Esophagus muscularis mucosa (tissue), 3 donors: ENCODE data around the gene PSMD10.

Source experiments
- POLR2A ChIP-seq: fragments of 450-650 bp; IDR thresholded peaks from one replicate; pipeline ENCODE4 v1.6.1; 2017; ENCODE audit warnings: antibody characterized with exemption, moderate library complexity, mild to moderate bottlenecking, low read depth
- TF ChIP-seq, protein P1 (sequence below), 3 experiments: fragments of 200-600 bp in 2 of 3; fragments of 450-650 bp in 1 of 3; sonication (generic) in 2 of 3; IDR thresholded peaks; one replicate each; pipeline ENCODE4 v1.5.1; 2017 to 2019; ENCODE audit warnings: antibody characterized with exemption in 3 of 3, mild to moderate bottlenecking in 2 of 3, moderate library complexity in 1 of 3

DNA sequence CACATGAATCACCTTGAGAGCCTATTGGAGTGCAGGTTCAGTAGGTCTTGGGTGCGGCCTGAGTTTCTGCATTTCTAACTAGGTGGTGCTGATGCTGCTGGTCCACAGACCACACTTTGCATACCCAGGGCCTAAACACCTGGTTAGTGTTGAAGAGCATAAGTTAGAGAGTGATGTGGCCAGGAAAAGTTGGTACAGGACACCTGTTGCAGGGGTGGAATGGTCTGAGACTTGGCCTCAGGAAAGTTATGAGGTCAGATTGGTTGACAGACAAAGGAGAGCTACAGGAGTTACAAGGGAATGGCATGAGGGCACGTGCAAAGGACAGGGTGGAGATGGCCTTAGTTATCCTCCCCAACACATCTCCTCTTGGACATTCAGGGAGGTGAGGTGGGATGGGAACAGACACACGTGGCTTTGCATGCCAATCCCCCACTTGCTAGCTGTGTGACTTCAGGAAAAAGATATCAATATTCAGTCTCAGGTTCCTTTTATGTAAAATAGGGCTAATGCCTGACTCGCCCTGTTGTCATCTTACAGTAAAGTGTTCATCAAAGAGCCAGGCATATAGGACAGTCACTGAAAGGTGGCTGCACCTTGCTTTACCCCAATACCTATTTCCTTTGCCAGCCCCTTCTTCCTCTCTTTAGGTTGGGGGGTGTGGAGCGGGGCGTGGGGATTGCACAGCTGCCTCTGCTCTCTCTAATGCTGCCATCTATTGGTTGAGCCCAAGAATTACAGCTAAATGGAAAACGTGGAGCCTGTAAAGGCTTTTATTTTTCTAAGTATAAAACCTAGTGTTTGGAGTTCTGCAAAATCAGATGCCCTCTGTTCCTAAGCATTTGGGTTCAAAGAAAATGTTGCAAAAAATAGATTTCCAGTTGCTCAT lies 47.7 kb upstream of the PSMD10 start:
- TF ChIP-seq, protein P1, sequence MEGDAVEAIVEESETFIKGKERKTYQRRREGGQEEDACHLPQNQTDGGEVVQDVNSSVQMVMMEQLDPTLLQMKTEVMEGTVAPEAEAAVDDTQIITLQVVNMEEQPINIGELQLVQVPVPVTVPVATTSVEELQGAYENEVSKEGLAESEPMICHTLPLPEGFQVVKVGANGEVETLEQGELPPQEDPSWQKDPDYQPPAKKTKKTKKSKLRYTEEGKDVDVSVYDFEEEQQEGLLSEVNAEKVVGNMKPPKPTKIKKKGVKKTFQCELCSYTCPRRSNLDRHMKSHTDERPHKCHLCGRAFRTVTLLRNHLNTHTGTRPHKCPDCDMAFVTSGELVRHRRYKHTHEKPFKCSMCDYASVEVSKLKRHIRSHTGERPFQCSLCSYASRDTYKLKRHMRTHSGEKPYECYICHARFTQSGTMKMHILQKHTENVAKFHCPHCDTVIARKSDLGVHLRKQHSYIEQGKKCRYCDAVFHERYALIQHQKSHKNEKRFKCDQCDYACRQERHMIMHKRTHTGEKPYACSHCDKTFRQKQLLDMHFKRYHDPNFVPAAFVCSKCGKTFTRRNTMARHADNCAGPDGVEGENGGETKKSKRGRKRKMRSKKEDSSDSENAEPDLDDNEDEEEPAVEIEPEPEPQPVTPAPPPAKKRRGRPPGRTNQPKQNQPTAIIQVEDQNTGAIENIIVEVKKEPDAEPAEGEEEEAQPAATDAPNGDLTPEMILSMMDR (IDR thresholded peaks at IDR 0.05), result peak in 2 of 3 experiments; percentile 25 to 45
- no peak for TF ChIP-seq POLR2A
